H1 (cell line): Measurements from ENCODE around the gene KCTD12. TPM values are rescaled to one million over a fixed set of nuclear protein-coding genes. Genes with fewer than 3 reads are reported as not detected.

Source experiments
- JUND ChIP-seq: IDR thresholded peaks from 2 replicates; pipeline ENCODE4 v1.6.1; 2011; ENCODE audit warnings: mild to moderate bottlenecking, improper control_type of control experiment, low read length
- NANOG ChIP-seq: IDR thresholded peaks from 2 replicates; pipeline ENCODE4 v1.6.1; 2011; ENCODE audit warnings: low read length, low read depth, mild to moderate bottlenecking, inconsistent platforms; ENCODE audit not compliant: insufficient read depth, poor library complexity, severe bottlenecking
- polyA plus RNA-seq, 7 experiments: library from polyadenylated mRNA; depleted of rRNA in 3 of 7; stranded (reverse) in 5 of 7; unstranded in 2 of 7; fragments of >200 nt in 5 of 7; fragments of 200-250 nt in 2 of 7; gene quantifications; 1 replicate in 5 of 7; 2 replicates in 1 of 7; 4 replicates in 1 of 7; pipeline versions ENCODE4 v1.2.1 to v1.2.3, GENCODE V29; 2011 to 2013; ENCODE audit warnings: missing spikeins in 2 of 7, mixed read lengths in 2 of 7
- total RNA-seq: library from RNA; stranded (reverse); fragmentation: NEBNext Ultra II Directional; extraction: Animal tissue kit (Norgen Biotek cat#: 25700); gene quantifications from 2 replicates; pipeline ENCODE4 v1.2.1, GENCODE V29; 2021

The KCTD12 gene
- total and polyA plus RNA-seq, 2 of the 8 experiments (the other 6 are each of a cell fraction or from before 2014, with no cell fraction given), result 2.5 to 9.6 TPM

GRCh38 chr13:76886292-76887075 lies at the start of gene KCTD12 (continued):
- TF ChIP-seq NANOG (no peak), JUND (no peak)
- TF ChIP-seq, all 59 proteins: peak for 12
